Hepatic stellate cell (primary cell): Measurements from ENCODE around the gene SLIT1.

Source experiments
- DNase-seq: peaks from one replicate; pipeline ENCODE4 v3.0.0; 2011; ENCODE audit warnings: low spot score

Gene SLIT1

DNA sequence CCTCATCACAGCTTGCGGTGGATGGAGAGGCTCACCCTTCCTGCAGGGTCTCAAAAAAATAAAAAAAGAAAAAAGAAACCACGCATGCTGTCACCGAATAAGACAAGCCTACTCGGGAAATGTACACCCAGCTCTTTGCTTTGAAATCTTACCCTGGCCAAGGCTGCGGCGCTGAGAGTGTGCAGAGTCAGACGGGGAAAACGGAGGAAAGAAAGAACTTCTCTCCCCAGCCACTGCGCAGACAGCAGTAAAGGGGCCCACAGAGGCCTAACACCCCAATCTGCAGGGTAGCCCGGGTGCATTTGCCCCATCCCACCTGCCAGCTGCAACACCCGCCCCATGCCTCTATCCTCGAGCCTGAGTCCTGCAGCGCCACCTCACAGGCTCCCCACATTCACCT is 14.8 kb downstream of the SLIT1 start:
- DNase-seq = no peak

DNA sequence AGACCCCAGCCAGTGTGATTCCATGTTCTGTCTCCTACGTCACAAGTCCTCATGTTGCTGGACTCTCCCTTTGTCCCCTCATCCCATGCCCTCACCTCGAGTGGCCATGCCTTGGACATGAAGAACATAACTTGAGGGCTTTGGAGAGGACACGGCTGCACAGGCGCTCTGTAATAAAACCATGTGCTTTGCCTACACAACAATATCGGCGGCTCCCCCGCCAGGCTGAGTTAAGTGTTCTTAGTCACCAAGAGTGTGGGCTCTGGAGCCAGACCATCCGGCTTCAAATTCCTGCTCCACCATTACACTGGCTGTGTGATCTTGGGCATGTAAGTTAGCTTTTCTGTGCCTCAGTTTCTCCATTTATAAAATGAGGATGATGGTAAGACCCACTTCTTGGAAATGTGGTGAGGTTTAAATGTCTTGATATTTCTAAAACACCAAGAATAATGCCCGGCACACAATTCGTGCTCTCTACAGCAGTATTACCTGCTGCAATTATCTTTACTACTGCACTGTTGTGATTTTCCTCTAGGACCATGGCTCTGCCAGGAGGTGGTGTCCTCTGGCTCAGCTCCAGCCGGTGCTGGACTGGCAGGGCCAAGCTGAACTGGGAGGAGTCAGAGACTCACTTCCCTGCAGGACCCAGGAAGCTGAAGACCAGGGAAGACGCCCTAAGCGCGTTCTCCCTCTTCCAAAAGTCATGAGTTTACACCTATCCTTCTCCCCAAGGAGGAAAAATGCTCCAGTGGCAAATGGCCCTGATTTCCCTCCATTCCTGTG is 15.7 kb downstream of the SLIT1 start:
- DNase-seq = no peak

DNA sequence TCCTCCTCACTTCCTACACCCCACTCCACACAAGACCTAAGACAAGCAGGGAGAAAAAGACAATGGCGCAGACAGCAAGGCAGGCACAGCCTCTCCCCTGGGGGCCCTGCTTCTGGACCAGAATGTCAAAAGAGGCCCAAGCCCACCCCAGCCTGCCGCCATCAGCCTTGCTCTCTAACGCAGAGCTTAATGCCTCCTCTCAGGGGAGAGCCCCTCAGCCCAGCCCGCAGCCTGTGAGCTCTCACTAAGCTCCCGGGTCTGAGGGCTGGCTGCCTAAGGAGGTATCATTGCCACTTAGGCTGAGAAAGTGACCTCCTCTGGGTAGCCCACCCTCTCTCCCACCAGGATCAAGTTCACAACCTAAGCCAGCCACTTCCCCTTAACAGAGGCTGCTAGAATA is 16.7 kb downstream of the SLIT1 start:
- no peak for DNase-seq

DNA sequence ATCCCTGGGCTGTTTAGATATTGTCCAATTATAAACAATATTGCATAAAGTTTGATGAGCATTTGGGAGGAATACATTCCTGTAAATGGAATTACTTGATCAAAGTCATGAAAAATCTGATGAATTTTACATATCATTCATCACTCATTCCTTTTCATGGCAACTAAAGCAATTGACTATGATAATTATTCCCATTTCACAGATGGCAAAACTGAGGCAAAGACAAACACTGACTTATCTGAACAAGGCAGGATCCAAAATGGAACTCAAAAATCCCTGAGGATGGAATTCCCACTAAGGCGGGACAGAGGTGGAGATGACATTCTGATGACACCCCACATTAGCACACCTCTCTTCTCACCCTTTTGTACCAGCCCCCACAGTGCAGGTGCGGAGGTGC is 17.1 kb downstream of the SLIT1 start:
- DNase-seq = no peak

DNA sequence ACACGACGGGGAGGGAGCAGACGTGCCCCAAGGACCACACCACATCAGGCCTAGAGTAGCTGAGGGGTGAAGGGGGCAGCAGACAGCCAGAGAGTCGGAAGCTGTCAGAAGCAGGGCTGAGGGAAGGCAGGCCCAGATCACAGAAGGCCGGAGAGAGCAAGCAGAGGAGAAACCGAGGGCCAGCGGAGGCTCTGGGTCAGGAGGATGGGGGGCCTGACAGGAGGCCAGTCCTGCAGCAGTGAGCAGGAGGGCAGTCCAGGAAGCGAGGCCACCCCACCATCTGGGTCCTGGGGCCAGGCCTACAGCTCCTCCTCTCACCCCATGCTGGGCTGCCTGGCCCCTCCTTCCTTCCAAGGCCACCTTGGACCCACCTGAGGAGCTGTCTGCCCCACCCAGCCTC is 20.3 kb downstream of the SLIT1 start:
- DNase-seq = no peak

DNA sequence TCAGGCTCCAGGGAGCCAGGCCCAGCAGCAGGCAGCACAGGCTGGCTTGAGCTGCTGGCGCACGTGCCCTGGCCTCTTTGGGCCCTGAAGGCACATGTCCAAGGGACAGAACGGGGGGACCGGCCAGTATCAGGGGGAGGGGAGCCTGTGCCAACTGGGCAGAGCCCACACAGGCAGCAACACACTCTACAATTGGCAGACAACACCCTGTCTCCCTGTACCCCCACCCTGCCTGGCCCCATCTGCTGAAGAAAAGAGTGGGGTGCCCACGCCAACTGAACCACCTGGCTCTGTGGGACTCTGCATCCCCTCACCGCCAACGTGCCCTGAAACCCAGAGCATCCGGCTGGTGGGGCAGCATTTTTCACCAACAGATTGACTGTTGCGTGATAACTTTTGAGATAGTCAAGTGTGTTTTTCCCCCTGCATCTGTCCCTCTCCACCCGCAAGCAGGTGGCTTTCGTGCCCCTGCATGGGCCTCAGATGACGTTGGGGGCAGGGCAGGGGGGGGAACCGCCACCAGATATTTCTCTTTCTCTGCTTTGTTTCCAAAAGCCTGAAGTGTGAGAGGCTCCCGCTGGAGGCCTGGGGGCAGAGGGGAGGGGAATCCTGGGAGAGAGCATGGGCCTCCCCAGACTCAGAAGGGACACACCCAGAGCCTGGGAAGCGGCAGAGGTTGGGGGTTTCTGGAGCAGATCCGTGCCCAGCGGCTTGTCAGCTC is 21.8 kb downstream of the SLIT1 start:
- DNase-seq = no peak

DNA sequence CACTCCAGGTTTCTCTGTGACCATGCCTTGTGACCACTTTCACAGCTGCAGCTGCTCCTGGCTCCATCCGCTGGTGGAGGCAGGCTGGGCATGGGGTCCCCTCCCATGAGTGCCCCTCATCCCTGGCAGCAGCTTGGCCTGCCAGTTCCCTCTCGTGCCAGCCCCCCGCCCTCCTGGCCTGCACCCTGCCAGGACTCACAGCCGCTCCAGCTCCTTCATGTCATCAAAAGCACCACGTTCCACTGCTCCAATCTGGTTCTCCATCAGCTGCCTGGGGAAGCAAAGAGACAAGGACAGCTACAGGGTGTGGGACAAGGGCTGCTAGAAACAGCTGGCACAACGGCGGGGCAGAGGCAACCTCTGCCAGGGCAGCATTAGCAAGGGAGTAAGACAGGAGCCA is 22.6 kb downstream of the SLIT1 start:
- DNase-seq = no peak

DNA sequence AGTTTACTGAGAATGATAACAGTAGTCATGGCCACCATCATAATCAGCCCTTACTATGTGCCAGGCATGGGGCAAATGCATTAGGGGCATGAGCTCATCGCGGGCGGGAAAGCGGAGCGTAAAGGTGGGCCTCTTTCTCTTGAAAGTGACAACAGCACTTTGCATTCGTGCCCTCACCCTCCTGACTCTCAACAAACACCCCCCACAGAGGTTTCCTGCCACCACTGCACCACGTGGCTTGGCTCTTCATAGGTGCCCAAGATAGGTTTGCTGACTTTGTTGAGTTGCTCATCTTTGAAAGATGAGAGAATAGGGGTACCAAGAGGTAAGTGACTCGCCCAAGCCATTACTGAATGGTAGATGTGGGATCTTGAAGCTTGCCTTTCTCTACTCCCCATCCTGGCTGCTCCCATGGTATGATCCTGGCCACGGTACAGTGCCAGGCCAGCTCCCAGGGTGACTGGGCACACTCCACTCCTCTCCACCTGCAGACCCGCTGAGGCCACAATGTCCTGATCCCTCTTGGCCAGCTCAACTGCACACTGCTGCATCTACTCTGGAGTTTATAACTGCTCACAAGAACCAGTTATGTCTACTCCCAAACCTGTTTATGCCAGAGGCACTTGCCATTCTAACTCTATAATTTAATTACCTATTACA is 26.0 kb downstream of the SLIT1 start:
- DNase-seq = no peak

DNA sequence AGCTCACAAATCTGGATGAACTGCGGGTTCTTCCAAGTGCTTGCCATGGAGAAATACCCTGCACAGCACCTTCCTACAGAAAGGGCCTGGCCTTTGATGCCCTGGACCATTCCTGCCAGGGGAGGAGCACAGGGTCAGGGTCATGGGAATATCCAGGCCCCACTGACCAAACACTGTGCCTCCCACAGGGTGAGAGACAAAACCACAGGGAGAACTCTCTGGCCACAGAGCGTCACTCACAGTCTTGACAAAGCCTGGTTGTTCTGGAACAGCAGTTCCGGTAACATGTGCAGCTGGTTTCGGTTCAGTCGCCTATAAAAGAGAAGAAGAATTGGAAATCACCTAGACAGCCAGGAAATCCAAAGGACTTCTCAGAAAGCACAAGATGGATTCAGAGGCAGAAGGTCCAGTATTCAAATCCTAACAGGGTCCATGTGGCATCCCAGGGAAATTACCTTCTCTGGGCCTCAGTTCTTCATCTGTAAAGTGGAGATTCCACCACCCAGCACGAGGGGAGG is 28.1 kb downstream of the SLIT1 start:
- no peak for DNase-seq

DNA sequence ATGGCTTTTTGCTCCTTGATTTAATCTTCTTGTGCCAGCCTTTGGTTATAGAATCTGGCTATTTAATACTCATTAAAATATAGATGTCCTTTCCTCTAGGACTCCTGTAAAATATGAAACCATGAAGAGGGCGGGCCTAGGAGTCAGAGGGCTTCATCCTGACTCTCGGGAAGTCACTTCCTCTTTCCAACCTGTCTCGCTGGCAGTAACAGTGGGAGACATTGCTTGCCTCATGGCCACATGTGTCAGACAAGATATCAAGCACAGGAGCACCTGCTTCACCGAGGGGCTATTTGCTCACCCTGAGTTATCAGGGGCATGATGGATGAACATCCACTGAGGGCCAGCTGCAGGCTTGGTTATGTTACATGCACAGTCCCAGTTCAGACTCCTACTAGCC is 31.0 kb downstream of the SLIT1 start:
- no peak for DNase-seq

DNA sequence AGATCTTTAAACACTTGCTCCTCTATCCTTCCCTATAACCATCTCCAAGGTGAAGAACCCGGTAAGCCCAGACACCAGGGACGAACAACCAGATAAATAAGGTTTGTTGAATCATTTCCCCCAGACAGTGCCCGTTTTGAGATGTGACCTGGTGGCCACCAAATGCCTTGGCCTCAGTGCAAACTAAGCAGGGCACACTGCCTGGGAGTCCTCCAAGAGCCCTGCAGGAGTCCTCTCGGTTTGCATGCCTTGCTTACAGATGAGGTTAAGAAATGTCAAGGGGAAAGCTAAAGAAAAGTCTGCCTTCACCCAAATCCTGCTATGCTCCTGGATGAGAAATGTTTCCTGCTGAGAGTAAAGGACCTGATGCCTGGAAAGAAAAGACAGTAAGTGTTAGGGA is 31.6 kb downstream of the SLIT1 start:
- no peak for DNase-seq

DNA sequence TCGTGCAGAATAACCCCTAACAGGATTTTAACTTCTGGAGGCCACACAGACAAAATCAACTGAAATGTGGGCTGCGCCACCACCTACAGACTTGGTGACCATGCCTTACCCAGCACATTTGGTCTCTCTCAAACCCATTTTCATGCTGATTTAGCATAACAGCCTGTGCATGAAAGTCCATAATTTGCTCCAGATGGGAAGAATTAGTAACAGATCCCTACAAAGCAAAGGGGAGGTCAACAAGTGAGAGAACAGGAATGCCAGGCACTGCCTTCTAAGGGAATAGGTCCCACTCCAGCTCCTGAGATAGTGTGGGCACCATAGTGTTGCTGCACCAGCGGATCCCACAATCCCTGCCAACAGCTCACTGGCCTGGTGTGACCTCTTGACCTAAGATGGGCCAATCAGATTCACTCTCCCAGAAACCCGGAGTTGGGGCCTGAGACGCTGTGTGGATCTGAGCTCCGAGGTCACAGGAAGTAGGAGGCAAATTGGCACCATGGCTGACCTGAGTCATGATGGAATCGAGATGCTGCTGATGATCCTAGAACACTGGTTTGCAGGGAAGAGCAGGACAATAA is 32.4 kb downstream of the SLIT1 start:
- no peak for DNase-seq

DNA sequence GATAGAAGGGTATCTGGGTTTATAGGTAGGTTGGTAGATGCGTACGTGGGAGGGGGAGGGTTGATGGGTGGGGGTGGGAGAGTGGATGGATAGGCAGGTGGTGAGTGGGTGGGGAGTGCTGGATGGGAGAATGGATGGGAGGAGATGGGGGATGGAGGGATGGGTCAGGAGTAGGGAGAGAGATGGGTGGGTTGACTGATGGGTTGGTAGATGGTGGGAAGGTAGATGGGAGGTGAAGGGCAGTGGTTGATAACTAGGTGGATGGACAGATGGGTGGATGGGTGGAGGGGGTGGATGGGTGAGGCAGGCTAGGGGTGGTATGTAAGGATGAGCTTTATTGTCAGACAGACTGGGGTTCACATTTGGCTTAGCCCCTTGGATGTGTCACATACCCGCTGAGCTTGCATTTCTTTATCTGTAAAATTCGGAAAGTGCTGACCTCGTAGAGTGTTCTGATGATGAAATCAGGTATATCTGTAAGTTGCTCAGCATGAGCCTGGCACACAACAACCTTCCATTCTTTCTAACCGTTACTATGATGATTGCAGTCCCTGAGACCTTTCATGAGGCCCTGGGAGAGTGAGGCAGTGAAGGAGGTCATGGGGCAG is 34.3 kb downstream of the SLIT1 start:
- no peak for DNase-seq

DNA sequence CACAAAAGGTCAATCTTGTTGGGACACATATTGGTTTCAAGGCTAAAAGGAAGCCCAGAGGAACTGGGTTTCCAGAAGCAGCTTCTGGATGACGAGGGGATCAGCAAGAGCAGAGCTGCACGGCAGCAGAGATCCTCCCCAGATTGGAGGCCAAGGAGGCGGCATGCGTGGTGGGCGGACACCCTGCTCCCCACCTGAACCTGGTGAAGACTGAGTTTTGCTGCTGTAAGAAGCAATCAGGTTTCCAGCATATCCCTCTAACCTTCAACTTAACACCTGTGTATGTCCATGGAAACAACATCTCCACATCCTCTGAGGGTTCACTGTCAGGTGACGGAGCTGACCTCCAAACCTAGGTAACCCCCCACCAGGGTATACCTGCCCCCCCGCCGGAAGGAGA is 35.1 kb downstream of the SLIT1 start:
- DNase-seq = no peak

DNA sequence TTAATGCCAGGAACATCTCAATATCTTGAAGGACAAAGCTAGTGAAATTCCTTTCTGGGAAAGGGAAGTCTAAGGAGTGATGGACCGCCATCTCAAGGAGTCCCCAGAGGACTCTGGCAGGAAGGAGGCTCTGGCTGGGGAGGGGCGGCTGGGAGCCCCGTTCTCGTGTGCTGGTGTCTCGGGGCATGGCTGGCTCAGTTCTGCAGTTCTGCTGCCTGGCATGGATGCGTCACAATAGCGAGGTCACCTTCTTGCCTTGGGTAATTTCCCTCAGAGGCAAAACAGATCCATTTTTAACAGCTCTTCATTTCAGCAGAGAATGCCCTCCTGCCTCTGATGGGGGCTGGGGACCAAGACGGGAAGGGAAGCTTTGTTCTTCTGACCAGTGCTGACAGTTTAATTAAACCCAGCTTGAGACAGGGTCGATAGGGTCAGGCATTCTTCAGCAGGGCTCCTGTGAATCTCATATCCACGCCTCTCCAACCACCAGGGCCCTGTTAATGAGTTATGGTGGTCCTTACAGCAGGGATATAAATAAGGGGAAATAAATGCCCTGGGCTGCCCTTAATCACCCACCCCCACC is 35.7 kb downstream of the SLIT1 start:
- no peak for DNase-seq

DNA sequence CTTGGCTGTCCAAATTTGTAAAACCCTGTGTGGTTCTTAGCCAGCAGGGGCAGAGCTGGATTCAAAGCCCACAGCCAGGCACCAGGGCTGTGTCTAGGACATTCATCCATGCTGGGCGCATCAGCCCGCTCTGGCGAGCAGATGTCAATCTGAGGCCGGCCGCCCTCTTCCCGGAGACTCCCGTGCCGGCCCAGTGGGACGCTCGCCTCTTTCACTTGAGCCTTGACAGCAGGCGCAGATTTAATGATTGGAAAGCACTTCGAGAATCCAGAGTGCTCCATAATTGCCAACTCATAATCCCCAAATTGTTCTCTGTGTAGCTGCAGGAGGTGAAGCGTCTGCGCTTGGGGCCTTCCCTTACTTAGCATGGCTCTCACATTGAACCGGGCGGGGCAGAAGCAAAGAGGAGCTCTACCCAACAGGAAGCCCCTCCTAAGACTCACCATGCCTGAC is 36.7 kb downstream of the SLIT1 start:
- DNase-seq = no peak

DNA sequence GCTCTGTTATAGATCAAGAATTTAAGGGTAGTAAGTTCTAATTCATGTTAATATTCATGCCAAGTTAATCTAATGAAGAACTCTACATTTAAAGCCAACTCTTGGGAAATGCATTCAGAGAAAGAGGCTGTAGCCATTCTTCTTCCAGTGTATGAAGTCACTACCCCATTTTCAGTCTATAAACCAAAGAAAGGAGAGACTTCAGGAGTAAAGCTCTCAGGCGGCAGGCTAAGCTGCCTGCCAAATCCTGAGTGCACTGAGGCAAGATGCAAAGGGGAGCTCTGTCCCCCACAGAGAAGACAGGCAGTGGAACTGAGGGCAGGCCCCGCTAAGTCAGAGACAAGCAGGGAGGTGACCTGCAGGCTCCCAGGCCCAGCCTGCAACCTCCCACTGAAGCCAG is 41.5 kb downstream of the SLIT1 start:
- DNase-seq = no peak

DNA sequence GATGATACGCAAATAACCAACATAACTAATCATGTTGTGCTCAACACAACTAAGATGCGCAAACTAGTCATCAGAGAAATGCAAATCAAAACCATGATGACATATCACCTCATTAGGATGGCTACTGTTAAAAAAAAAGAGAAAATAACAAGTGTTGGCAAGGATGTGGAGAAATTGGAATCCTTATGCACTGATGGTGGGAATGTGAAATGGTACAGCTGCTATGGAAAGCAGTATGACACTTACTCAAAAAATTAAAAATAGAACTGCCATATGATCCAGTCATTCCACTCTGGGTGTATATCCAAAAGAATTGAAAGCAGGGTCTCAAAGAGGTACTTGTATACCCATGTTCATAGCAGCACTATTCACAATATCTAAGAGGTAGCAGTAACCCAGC is 42.9 kb downstream of the SLIT1 start:
- DNase-seq = no peak

DNA sequence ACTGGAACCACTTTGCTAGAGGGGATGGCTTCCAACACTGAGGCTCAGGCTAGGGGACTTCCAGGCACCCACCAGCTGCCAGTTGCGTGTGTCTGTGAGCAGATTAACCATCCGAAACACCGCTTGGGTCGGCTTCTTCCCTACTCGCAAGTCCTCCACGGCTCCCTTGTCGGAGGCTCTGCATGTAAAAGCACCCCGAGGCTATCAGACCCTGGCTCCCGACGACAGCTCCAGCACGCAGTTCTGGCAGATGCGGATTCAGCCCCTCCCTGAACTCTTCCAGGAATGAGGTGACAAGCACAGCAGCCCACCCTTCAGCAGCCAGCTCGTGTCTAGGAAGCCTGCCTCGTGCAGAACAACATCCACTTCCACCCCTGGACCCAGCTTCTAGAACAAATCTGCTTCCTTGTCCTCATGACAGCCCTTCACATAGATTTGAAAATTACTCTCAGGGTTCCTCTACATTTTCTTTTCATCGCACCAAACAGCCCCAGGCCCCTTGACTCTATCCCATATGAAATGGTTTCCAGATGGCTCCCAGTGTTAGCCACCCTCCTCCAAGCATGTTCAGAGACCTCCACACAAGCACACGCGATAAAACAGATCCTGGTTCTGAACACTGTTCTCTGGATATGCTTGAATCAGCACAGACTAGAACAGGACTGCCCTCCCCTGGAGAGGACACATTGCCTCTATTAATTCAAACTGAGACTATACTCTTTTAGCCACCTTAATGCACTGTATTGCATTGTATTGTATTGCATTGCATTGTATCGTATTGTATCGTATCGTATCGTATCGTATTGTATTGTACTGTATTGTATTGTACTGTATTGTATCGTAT is 44.6 kb downstream of the SLIT1 start:
- no peak for DNase-seq

DNA sequence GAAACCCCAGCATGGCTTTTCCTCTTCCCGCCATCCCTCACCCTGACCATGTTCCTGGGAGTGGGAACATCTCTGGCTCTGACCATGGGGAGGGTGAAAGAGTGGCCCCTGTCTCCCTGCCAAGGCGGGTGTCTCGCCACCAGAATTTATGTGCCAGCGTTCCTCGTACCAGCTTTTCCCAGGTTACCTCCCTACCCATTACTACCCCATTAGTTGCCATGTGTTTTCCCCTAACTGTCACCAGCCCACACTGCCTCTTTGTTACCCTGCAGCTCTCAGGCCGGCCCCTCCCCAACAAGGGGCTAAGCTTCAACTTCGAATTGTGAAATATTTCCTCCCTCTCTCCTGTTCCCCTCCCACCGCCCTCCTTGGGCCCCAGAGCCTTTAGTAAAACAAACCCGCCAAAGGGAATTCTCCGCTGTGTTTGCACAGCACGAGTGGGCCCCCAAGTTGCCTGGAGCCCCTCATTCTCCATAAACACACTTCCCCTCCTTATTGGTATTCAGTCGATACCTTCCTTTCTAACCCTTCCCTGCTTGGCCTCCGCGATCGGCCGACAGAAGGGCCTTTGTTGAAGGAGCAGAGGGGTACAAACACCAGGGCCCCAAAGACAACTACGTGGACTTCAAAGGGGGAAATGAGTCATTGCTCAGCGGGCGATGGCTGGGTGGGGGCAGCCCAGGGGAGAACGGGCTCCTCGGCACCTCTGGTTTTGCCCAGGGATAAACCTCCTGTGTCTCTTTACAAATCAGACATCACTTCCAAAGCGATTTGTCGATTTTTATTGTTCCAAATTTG is 45.5 kb downstream of the SLIT1 start:
- no peak for DNase-seq
